Raji (cell line): ENCODE measurements around the gene TMEM11.

Experiments used
- POLR2A ChIP-seq: IDR thresholded peaks from 2 replicates; pipeline ENCODE4 v1.6.1; 2011; ENCODE audit warnings: low read depth, low read length, control low read depth; ENCODE audit not compliant: insufficient read depth

The TMEM11 gene

GRCh38 chr17:21201874-21202273 is 12.1 kb downstream of the TMEM11 start:
- no peak for TF ChIP-seq POLR2A

DNA sequence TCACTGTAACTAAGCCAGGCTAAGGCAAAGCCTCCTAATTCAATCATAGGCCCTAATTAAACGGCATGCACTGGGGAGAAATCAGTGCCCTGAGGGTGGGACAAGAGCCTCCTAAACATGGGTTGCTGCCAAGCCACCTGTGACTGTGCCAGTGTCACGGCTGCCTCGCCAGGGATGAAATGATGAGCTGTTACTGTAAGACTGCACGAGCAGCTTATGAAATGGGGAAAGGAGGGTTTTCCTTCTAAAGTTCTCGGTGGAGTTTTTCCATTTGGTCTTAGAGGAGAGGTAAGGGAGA is 12.7 kb downstream of the TMEM11 start:
- TF ChIP-seq POLR2A: no peak

DNA sequence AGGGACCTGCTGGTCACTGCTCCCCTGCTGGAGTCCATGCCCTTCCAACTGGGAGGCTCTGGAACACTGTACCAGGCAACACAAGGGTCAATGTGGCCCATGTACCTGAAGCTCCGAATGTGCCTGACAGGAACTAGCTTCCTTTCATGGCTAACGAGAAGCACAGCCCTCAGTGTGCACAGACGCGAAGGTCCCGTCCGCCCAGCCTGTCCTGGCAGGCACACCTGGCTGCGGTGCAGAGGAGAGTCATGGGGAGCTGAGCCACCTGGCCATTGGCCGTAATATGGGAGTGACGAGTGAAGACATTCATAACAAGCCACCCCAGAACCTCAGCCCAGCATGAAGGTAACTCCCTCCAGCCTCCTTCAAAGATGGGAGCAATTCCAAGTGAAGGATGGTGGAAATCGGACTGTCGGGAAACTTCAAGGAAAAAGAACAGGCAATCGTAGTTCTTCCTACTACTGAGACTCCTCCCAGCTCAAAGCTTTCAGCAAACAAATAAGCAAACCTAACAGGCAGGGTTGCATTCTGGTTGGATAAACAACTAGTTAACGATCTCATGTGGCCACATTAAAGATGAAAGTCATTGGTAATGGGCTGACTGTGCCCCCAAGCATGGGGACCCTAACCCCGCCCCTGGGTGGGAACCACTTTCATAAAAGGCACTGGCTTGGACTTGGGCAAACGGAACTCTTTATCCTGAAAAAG is 13.2 kb downstream of the TMEM11 start:
- no peak for TF ChIP-seq POLR2A

DNA sequence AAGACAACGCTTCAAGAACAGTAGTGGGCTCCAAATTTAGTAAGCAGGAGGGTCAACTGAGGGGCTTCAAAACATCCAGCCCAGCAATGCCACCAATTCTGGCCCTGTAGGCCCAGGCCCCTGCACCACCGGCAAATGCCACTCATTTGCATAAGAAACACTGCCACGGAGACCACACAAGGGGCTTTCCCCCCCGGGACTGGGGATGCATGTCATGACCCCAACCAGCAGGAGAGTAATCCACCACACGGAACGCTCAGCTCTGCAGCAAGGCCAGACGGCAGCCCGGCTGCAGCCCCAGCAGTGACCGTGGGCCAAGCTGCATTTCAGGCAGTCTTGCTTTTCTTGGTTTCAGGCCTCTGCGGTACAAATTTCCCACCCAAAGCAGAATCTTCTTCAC is 14.1 kb downstream of the TMEM11 start:
- no peak for TF ChIP-seq POLR2A

GRCh38 chr17:21199311-21199710 is 14.7 kb downstream of the TMEM11 start:
- TF ChIP-seq POLR2A: no peak

- TF ChIP-seq POLR2A: no peak
Observed at GRCh38 chr17:21198411-21198810, 15.6 kb downstream of the TMEM11 start.

- TF ChIP-seq POLR2A: no peak
Observed at GRCh38 chr17:21196126-21196525, 17.8 kb downstream of the TMEM11 start.

DNA sequence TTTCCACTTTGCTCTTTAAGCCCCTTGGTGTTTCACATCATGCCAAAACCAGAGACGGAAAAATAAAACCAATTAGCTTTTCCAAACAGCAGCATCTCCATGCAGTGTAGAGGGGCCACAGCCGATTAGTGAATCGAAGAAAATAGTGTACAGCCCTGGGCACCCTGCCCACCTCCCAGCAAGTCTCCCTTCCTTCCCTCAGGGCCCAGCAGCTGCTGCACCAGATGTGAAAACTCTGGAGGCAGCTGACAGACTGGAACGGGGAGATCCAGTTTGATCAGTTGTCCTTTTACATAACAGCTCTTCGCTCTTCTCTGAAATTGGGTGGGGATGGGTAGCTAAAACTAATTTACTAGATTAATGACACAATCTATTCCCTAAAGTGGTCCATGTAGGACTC is 19.3 kb downstream of the TMEM11 start:
- no peak for TF ChIP-seq POLR2A

- no peak for TF ChIP-seq POLR2A
Observed at GRCh38 chr17:21194226-21194625, 19.7 kb downstream of the TMEM11 start.

DNA sequence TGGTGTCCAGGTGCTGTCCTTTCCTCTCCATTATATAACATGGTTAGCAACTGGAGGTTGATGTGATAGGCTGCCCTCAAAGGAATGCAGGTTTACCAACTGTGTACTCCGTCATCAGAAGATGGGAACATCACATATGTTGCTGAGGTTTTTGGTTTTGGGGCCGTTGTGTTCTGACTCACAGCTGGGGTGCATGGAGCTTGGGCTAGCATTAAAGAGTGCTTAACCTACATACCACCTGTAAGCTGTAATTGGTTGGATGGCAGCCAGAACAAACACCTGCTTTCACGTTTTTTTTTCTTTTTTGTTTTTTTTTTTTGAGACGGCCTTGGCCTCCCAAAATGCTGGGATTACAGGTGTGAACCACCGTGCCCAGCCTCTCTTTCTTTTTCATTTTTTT is 20.9 kb downstream of the TMEM11 start:
- no peak for TF ChIP-seq POLR2A

GRCh38 chr17:21191698-21192097 is 22.3 kb downstream of the TMEM11 start:
- no peak for TF ChIP-seq POLR2A

DNA sequence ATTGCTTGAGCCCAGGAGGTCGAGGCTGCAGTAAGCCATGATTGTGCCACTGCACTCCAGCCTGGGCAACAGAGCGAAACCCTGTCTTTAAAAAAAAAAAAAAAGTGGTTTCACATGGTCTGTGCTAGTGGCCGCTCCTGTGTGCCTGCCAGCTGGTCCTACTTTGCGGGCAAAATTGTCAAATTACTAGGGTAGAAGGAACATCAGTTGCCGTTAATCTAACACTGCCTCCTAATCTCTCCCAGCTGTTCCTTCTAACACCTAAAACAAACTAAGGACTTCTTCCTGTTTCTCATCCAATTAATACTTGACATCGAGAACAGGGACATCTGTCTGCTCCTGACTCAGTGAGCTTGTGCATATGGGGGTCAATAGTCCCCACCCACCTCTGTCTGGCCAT is 23.9 kb downstream of the TMEM11 start:
- TF ChIP-seq POLR2A: no peak

DNA sequence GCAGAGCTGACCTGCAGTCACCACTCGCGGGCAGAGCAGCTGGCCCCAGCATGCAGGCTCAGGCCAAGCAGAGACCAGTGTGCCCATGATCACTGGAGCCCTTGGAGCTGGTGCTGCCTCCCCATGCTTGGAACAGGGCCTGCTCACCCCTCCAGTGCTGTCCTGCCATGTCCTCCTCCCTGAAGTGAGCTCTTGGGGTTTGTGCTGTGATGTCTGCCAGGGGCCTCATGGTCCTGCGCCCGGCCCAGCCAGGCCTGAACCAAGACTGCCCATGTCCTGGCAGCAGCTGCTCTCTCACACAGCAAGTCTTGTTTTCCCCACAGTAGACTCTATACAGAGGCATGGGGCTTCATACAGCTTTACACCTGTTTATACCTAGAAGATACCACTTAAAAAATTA is 24.6 kb downstream of the TMEM11 start:
- TF ChIP-seq POLR2A: no peak

GRCh38 chr17:21186399-21187187 is 27.4 kb downstream of the TMEM11 start:
- TF ChIP-seq POLR2A: no peak

DNA sequence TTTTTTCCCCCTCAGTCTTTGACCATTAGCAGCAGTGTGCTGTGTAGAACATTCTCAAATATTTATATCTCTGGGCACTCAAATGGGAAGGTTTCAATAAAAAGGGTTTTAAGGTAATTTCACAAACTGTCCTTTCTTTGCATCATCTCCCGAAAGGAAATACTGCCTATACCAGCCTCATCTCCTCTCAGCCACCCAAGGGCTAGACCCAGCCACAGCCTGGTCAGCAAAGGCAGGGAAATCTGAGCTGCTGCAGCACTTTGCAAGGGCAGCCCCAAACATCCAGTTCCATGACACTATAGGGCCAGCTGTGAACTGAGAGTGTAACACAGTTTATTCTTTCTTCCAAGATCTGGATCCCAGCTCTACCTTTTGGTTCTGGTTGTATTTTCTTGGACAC is 28.9 kb downstream of the TMEM11 start:
- TF ChIP-seq POLR2A: no peak

DNA sequence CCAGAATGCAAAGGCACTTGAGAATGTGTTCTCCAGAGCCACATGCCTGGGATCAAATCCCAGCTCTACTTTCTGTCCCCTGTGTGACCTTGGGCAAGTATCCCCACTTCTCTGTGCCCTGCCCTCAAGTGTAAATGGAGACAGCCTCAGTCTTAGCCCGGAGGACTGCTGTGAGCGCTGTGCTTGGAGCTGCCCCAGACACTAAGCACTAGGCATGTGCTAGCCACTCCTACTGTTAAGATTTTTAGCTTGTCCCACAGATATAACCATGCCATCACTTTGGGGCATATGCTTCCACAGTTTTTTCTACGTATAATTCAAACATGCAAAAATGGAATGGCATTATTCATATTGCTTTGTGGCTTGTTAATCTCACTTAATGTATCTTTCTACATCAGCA is 29.4 kb downstream of the TMEM11 start:
- no peak for TF ChIP-seq POLR2A

GRCh38 chr17:21183468-21183867 is 30.5 kb downstream of the TMEM11 start:
- TF ChIP-seq POLR2A: no peak
